ENCODE results near the gene CDCP1. TPM values are rescaled to one million over a fixed set of nuclear protein-coding genes. Genes with fewer than 3 reads are reported as not detected.

CDCP1 gene
- total RNA-seq, 1 donor: 32.8 TPM

DNA sequence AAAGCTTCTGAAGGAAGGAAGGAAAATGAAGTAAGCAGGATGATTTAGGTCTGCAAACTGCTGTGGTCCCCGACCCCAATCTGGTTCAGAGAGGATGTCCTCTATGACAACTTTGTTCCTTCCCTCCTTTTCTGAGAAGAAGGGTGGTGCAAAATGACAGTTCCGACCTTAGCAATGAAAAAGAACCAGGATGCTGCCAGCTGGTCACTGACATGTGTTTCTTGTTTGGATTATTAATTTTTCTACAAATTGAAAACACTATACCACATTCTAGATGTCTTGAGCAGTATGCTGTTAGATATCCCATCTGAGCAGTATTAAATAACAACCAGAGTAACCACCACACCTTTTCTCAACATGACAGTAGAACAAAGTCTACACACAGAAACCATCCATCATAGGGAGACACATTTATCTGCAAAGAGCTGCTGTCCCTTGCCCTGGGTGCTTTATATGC, 27.5 kb downstream of the CDCP1 start:
- H3K4me3 ChIP-seq (ENCODE audit: low read depth, low read length): no peak overlapping the region
- DNase-seq (ENCODE audit: low read depth): no peak
- TF ChIP-seq, protein P1, sequence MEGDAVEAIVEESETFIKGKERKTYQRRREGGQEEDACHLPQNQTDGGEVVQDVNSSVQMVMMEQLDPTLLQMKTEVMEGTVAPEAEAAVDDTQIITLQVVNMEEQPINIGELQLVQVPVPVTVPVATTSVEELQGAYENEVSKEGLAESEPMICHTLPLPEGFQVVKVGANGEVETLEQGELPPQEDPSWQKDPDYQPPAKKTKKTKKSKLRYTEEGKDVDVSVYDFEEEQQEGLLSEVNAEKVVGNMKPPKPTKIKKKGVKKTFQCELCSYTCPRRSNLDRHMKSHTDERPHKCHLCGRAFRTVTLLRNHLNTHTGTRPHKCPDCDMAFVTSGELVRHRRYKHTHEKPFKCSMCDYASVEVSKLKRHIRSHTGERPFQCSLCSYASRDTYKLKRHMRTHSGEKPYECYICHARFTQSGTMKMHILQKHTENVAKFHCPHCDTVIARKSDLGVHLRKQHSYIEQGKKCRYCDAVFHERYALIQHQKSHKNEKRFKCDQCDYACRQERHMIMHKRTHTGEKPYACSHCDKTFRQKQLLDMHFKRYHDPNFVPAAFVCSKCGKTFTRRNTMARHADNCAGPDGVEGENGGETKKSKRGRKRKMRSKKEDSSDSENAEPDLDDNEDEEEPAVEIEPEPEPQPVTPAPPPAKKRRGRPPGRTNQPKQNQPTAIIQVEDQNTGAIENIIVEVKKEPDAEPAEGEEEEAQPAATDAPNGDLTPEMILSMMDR (IDR thresholded peaks at IDR 0.05; ENCODE audit: insufficient read depth, low read length): no peak

DNA sequence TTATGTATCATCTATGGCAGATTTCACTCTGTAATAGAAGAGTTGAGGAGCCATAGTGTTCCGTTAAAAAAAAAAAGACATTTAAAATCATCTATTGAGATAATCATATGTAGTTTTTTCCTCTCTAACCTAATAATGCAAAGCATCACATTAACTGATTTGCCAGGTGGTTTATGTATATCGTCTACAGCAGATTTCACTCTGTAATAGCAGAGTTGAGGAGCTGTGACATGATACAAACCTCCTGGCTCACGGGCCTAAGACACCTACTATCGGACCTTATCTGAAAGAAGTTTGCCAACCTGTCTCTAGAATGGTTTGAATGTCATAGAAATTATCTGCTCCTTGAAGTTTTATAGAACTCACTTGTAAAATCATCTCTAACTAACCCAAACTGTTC, 29.8 kb downstream of the CDCP1 start:
- DNase-seq (ENCODE audit: low read depth): no peak
- TF ChIP-seq, protein P1 (IDR thresholded peaks at IDR 0.05; ENCODE audit: insufficient read depth, low read length): no peak
- H3K4me3 ChIP-seq (ENCODE audit: low read depth, low read length): no peak overlapping the region

DNA sequence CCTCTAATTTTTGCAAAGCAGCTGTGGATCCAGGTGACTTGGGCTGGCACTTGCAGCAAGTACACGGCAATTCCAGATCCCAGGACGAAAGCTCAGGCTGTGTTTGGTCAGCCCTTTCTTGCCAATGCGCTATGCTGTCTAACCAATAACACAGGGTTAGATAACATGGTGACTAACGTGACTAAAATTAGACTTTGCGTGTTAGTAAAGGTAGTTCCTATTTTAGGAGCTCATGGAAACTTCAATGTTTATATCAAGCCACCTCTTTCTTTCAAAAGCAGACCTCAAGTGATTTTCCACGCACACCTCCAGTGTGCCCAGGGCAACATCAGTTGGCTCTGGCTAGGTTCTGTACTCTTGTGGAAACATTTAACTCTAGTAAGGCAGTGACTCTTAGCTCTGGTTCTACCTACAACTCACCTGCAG, 32.5 kb downstream of the CDCP1 start:
- TF ChIP-seq, protein P1 (IDR thresholded peaks at IDR 0.05; ENCODE audit: insufficient read depth, low read length): no peak
- DNase-seq (ENCODE audit: low read depth): peak; percentile 89
- no peak overlapping the region for H3K4me3 ChIP-seq (ENCODE audit: low read depth, low read length)

DNA sequence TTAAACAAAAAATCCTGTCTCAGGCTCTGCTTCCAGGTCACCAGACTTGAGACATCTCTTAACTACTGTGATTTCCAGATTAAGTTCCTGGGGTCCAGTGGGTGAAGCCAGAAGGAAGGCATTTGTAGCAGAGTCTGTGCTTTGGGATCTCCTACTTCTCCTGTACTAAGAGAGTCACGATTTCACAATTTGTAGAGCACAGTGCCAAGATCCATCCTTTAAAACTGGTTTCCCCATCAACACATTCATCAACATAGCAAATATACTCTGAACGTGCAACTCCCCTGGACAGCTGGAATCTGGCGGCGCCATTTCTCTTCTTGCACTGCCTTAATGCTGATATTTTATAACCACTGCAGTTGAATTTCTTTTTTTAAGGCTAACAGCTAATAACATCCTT, 33.2 kb downstream of the CDCP1 start:
- H3K4me3 ChIP-seq (ENCODE audit: low read depth, low read length): no peak overlapping the region
- TF ChIP-seq, protein P1 (IDR thresholded peaks at IDR 0.05; ENCODE audit: insufficient read depth, low read length): no peak
- peak; percentile 92 for DNase-seq (ENCODE audit: low read depth)

DNA sequence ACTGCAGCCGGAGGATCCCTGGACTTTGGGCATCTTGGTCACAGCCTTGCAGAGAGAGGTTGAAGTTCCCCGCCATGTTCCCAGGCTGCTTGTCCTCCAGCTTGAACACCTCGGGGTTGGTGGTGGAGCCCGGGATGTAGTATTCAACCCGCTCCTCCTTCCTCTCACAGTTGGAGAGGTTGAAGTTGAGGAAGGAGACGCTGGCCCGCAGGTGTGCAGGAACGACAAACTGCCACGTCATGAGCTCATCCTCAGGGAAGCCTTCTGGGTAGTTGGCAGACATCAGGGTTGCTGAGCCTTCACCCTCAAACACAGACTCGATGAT, 35.7 kb downstream of the CDCP1 start:
- no peak for DNase-seq (ENCODE audit: low read depth)
- TF ChIP-seq, protein P1 (IDR thresholded peaks at IDR 0.05; ENCODE audit: insufficient read depth, low read length): no peak

DNA sequence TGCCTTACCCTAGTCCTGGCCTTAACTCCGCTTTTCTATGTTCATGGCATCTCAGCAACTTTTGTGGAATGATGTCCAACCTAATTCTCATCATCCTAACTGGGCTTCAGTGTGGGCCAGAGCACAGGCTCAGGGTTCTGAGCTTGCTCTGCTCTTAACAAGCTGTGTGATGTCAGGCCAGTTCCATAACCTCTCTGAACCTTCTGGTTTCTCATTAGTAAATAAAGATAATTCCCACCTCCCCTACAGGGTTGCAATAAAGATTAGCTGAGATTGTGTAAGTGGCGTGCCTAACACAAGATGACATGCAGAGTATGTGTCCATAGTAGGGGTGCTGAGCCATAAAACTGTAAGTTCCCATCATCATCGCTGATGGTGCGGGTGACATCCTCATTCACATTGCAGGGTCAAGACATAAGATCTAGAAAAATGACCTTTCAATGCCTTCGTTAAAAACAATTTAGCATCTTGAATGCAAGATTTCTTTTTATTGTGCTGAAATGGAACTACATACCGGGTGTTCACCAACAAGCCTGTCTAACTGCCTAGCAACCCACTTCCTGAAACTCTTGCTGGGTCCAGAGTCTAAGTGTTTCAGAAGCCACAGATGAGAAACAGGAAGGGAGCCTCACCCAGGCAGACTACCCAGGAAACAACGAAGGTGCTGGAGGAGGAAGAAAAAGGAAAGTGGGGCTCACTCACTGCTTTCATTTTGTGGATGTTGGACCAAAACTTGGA, 36.2 kb downstream of the CDCP1 start:
- H3K4me3 ChIP-seq (ENCODE audit: low read depth, low read length): no peak overlapping the region
- DNase-seq (ENCODE audit: low read depth): no peak
- TF ChIP-seq, protein P1 (IDR thresholded peaks at IDR 0.05; ENCODE audit: insufficient read depth, low read length): no peak

More for the DNA sequence above, 35.7 kb downstream of the CDCP1 start:
- H3K4me3 ChIP-seq (ENCODE audit: low read depth, low read length): no peak overlapping the region

DNA sequence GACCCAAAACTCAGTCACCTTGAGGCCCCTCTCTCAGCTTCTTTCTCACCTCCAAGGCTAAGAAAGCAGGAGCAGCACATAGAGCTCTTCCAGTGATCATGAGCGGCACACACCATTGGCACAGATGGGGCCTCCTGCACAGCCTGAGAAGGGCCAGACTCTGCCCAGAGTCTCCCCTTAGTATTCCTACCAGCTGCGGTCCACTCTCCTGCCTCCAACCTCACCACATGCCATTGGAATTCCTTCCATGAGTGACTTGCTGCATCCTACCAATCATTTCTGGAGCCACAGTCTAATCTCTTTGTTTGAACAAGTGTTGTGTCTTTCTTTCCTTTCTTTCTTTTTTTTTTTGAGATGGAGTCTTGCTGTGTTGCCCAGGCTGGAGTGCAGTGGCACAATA, 39.3 kb downstream of the CDCP1 start:
- no peak for DNase-seq (ENCODE audit: low read depth)
- TF ChIP-seq, protein P1 (IDR thresholded peaks at IDR 0.05; ENCODE audit: insufficient read depth, low read length): no peak
- H3K4me3 ChIP-seq (ENCODE audit: low read depth, low read length): no peak overlapping the region

All from fibroblast of the aortic adventitia (primary cell).